K562 (cell line): ENCODE results near the gene ID1. TPM values are rescaled to one million over a fixed set of nuclear protein-coding genes. Genes with fewer than 3 reads are reported as not detected.

Experiments used
- HIVEP1 ChIP-seq: fragments of 250-450 bp; sonication (Bioruptor Pico); IDR thresholded peaks from 2 replicates; pipeline ENCODE4 v1.4.0; 2020; ENCODE audit warnings: mild to moderate bottlenecking
- KDM1A ChIP-seq, 2 experiments: fragments of 450-650 bp; IDR thresholded peaks; 2 replicates each; pipeline ENCODE4 v1.6.1; 2016; ENCODE audit warnings: mild to moderate bottlenecking in 2 of 2
- KHSRP ChIP-seq: fragments of 450-650 bp; IDR thresholded peaks from 2 replicates; pipeline ENCODE4 v1.6.1; 2017
- PCBP1 ChIP-seq: fragments of 200-400 bp; formaldehyde crosslinking; IDR thresholded peaks from 2 replicates; pipeline ENCODE4 v1.6.1; 2018; ENCODE audit warnings: mild to moderate bottlenecking, low read depth, low read length; ENCODE audit not compliant: poor library complexity, severe bottlenecking
- RBM22 ChIP-seq: fragments of 200-400 bp; formaldehyde crosslinking; IDR thresholded peaks from 2 replicates; pipeline ENCODE4 v1.6.1; 2018; ENCODE audit warnings: low read length, low read depth; ENCODE audit not compliant: poor library complexity, severe bottlenecking
- RCOR1 ChIP-seq, 2 experiments: IDR thresholded peaks; 2 replicates each; pipeline ENCODE4 v1.6.1; 2012; ENCODE audit warnings: low read depth in 2 of 2, low read length in 2 of 2, borderline replicate concordance in 1 of 2, improper control_type of control experiment in 1 of 2
- SAP30 ChIP-seq: fragments of 200-600 bp; sonication (generic); IDR thresholded peaks from 2 replicates; pipeline ENCODE4 v1.6.1; 2012; ENCODE audit warnings: borderline replicate concordance, low read depth, mild to moderate bottlenecking, moderate library complexity, low read length, control low read depth, inconsistent platforms; ENCODE audit not compliant: insufficient read depth, poor library complexity, severe bottlenecking
- SMAD4 ChIP-seq: fragments of 250-450 bp; sonication (Bioruptor Pico); conservative IDR thresholded peaks from 2 replicates; pipeline ENCODE4 v1.8.0; 2021; ENCODE audit warnings: inconsistent platforms, mild to moderate bottlenecking, moderate library complexity
- SMC3 ChIP-seq: conservative IDR thresholded peaks from 2 replicates; pipeline ENCODE4 v1.6.1; 2011; ENCODE audit warnings: low read depth, low read length, improper control_type of control experiment; ENCODE audit not compliant: insufficient read depth
- SRSF3 ChIP-seq: fragments of 200-400 bp; formaldehyde crosslinking; IDR thresholded peaks from 2 replicates; pipeline ENCODE4 v1.6.1; 2016; ENCODE audit warnings: mild to moderate bottlenecking, low read length, moderate library complexity; ENCODE audit not compliant: insufficient read depth
- TAF1 ChIP-seq: IDR thresholded peaks from 2 replicates; pipeline ENCODE4 v1.6.1; 2011; ENCODE audit warnings: mild to moderate bottlenecking, low read length, moderate library complexity; ENCODE audit not compliant: insufficient read depth, control insufficient read depth, severe bottlenecking; ENCODE audit errors: extremely low read depth
- TCF3 ChIP-seq: sonication (generic); formaldehyde crosslinking; IDR thresholded peaks from 2 replicates; pipeline ENCODE4 v1.4.0; 2020; ENCODE audit warnings: mild to moderate bottlenecking, missing genetic modification reagents
- YY1 ChIP-seq, 3 experiments: IDR thresholded peaks; 2 replicates each; pipeline ENCODE4 v1.6.1; 2011; ENCODE audit warnings: low read length in 2 of 3, mild to moderate bottlenecking in 2 of 3, moderate library complexity in 2 of 3, borderline replicate concordance in 1 of 3, control low read depth in 1 of 3, low read depth in 1 of 3; ENCODE audit not compliant: insufficient read depth in 3 of 3, insufficient replicate concordance in 2 of 3, control insufficient read depth in 1 of 3, insufficient read length in 1 of 3; ENCODE audit errors: extremely low read depth in 1 of 3
- ZEB2 ChIP-seq: fragments of 450-650 bp; IDR thresholded peaks from 2 replicates; pipeline ENCODE4 v1.6.1; 2016
- polyA plus RNA-seq, 8 experiments: library from polyadenylated mRNA; depleted of rRNA in 4 of 8; stranded (reverse) in 5 of 8; unstranded in 3 of 8; fragments of >200 nt; fragmentation: Nextera tagmentation in 2 of 8; fragmentation: Illumina TruSeq in 1 of 8; extraction: Ambion mirVana in 2 of 8; extraction: Trizol in 1 of 8; gene quantifications; 2 replicates each; pipeline versions ENCODE4 v1.2.1 to v1.2.3, GENCODE V29; 2011 to 2014; ENCODE audit warnings: inconsistent platforms in 1 of 8, missing spikeins in 1 of 8
- total RNA-seq, 7 experiments: library from RNA; depleted of rRNA in 6 of 7; stranded (reverse); fragments of >200 nt in 6 of 7; fragmentation: Illumina TruSeq in 2 of 7; extraction: Trizol in 2 of 7; gene quantifications; 2 replicates each; pipeline versions ENCODE4 v1.2.1 to v1.2.3, GENCODE V29; 2011 to 2021; ENCODE audit warnings: low replicate concordance in 1 of 7
- TF ChIP-seq, protein P1 (sequence below): sonication (generic); formaldehyde crosslinking; IDR thresholded peaks from 2 replicates; pipeline ENCODE4 v1.8.1; 2022; ENCODE audit warnings: missing genetic modification reagents
- TF ChIP-seq, protein P2 (sequence below): fragments of 250-450 bp; sonication (Bioruptor Pico); IDR thresholded peaks from 2 replicates; pipeline ENCODE4 v1.4.0; 2020; ENCODE audit warnings: mild to moderate bottlenecking
- TF ChIP-seq, protein P3 (sequence below), 2 experiments: IDR thresholded peaks; 2 replicates each; pipeline ENCODE4 v1.6.1; 2011; ENCODE audit warnings: borderline replicate concordance in 1 of 2, control low read depth in 1 of 2, low read depth in 1 of 2, low read length in 1 of 2, mild to moderate bottlenecking in 1 of 2, mixed read lengths in 1 of 2, moderate library complexity in 1 of 2; ENCODE audit not compliant: insufficient read depth in 1 of 2, insufficient read length in 1 of 2, poor library complexity in 1 of 2, severe bottlenecking in 1 of 2; ENCODE audit errors: extremely low read depth in 1 of 2

The ID1 gene
- total and polyA plus RNA-seq, 9 of the 15 experiments (the other 6 are each of a cell fraction or from before 2014, with no cell fraction given), result 1.4 to 358 (median 65.0) TPM

DNA sequence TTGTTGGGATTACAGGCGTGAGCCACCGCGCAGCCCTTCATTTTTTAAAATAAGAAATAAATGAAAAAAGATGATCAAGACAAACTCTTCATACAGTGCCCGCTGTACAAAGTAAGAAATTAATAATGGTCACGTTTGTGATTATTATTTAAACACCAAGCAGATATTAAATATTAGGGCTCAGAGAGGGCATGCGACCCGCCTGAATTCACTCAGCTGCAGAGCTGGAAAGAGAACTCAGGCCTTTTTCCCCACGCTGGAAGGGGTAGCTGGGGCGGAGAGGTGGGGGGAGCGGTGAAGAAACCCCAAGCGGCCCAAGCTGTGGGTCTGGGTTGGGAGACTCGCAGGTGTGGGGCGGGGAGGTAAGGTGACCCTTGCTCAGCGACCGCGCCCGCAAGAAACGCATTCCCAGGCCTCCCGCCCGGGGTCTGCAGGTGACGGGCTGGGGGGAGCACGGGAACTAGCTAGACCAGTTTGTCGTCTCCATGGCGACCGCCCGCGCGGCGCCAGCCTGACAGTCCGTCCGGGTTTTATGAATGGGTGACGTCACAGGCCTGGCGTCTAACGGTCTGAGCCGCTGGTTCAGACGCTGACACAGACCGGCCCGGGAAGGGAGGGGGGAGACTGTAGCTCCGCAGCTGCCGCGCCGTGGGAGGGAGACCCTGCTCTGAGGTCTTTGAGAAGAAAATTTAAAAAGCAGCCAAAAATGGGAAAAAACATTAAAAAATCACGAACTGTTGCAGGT is 1.1 kb upstream of the ID1 start (continued):
- TF ChIP-seq TCF3 (CRISPR knock-in tag) (peak; percentile 38; the same call in 1 of the 2 replicates), SMAD4 (CRISPR knock-in tag) (peak; percentile 99), YY1 (IDR thresholded peaks at IDR 0.05; ENCODE audit: borderline replicate concordance in 1 of 3, control insufficient read depth in 1 of 3, extremely low read depth in 1 of 3, insufficient read depth in 3 of 3, insufficient read length in 1 of 3, insufficient replicate concordance in 2 of 3, low read depth in 1 of 3, low read length in 2 of 3) (peak in 2 of 3 experiments; percentile 36 to 53), HIVEP1 (no peak), RBM22 (peak; percentile 59), KHSRP (peak; percentile 89), PCBP1 (peak; percentile 72), TAF1 (peak; percentile 49), SAP30 (peak; percentile 36), SMC3 (no peak), RCOR1 (IDR thresholded peaks at IDR 0.05; ENCODE audit: borderline replicate concordance in 1 of 2, low read depth in 2 of 2, low read length in 2 of 2) (peak in 1 of 2 experiments; percentile 41; a peak in 1 of 4 replicates), ZEB2 (peak; percentile 82), KDM1A (IDR thresholded peaks at IDR 0.05) (peak in 1 of 2 experiments; percentile 69; a peak in 2 of 4 replicates), SRSF3 (no peak)
- TF ChIP-seq, protein P1, sequence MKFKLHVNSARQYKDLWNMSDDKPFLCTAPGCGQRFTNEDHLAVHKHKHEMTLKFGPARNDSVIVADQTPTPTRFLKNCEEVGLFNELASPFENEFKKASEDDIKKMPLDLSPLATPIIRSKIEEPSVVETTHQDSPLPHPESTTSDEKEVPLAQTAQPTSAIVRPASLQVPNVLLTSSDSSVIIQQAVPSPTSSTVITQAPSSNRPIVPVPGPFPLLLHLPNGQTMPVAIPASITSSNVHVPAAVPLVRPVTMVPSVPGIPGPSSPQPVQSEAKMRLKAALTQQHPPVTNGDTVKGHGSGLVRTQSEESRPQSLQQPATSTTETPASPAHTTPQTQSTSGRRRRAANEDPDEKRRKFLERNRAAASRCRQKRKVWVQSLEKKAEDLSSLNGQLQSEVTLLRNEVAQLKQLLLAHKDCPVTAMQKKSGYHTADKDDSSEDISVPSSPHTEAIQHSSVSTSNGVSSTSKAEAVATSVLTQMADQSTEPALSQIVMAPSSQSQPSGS (CRISPR knock-in tag), result peak; percentile 96
- TF ChIP-seq, protein P2, sequence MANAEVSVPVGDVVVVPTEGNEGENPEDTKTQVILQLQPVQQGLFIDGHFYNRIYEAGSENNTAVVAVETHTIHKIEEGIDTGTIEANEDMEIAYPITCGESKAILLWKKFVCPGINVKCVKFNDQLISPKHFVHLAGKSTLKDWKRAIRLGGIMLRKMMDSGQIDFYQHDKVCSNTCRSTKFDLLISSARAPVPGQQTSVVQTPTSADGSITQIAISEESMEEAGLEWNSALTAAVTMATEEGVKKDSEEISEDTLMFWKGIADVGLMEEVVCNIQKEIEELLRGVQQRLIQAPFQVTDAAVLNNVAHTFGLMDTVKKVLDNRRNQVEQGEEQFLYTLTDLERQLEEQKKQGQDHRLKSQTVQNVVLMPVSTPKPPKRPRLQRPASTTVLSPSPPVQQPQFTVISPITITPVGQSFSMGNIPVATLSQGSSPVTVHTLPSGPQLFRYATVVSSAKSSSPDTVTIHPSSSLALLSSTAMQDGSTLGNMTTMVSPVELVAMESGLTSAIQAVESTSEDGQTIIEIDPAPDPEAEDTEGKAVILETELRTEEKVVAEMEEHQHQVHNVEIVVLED, result no peak
- TF ChIP-seq, protein P3, sequence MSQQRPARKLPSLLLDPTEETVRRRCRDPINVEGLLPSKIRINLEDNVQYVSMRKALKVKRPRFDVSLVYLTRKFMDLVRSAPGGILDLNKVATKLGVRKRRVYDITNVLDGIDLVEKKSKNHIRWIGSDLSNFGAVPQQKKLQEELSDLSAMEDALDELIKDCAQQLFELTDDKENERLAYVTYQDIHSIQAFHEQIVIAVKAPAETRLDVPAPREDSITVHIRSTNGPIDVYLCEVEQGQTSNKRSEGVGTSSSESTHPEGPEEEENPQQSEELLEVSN (IDR thresholded peaks at IDR 0.05; ENCODE audit: borderline replicate concordance in 1 of 2, extremely low read depth in 1 of 2, insufficient read depth in 1 of 2, insufficient read length in 1 of 2, low read depth in 1 of 2, low read length in 1 of 2, poor library complexity in 1 of 2, severe bottlenecking in 1 of 2), result peak in 1 of 2 experiments; percentile 16
